ENCODE results near the gene MAP2. TPM values are rescaled to one million over a fixed set of nuclear protein-coding genes. Genes with fewer than 3 reads are reported as not detected.

MAP2 gene
- total and polyA plus RNA-seq, 9 donors, result 5.4 to 23.9 (median 9.6) TPM

DNA sequence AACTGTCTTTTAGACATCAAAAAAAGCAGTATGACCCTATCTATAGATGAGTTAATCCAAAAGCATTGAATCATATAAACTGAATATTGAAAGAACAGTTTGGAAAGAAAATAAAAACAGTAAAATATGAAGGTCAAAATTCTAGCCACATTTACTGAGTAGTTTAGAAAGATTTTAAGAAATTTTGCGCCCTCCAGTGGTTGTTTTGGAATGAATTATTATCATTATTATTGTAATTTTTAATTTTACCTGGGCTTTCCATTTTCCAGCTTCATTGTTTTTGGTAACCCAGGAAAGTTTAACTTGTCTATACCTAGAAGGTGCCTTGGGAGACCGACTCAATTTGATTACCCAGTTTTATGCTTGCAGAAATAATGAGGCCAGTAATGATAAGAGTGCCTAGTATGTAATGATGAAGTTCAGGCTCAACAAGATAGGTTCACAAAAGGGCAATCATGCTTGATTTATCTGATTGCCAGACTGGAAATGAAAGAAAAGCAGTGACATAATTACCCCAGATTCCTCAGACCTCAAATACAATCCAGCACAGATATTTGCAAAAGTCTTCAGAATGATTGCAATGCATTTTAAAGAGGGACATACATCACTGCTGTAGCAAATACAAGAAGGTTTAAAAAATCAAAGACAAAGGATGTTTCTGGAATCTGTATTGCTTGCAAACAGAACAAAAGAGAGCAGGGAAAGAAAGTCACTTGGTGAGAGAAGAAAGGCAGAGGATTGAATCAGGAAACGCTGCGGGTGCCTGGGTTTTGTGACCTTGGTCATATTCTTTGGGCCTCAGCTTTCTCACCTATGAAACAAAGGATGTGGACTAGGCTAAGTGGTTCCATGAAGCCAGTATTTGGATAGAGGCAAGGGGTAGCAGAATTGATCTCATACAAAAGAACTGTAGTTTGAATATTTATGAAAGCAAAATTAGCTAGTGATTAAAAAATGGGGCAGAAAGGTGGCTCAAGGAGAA lies 153.8 kb downstream of the MAP2 start:
- no peaks in the 10 kb centered on the region for H3K9me3 ChIP-seq
- 70 to 75% (median 72%) methylated on average over 4 of the region's 4 CpGs for WGBS, 3 donors
- H3K4me1 ChIP-seq (ENCODE audit: insufficient read depth), result no peaks in the 10 kb centered on the region
- intact Hi-C loops (cut with DNase I), result no loop called here
- DNase-seq, result no peak
- no peak overlapping the region for H3K4me3 ChIP-seq
- no peaks in the 10 kb centered on the region for H3K27me3 ChIP-seq
- TF ChIP-seq EP300 (IDR thresholded peaks at IDR 0.05), result no peak
- no peak overlapping the region for H3K27ac ChIP-seq
- no peaks in the 10 kb centered on the region for H3K36me3 ChIP-seq

DNA sequence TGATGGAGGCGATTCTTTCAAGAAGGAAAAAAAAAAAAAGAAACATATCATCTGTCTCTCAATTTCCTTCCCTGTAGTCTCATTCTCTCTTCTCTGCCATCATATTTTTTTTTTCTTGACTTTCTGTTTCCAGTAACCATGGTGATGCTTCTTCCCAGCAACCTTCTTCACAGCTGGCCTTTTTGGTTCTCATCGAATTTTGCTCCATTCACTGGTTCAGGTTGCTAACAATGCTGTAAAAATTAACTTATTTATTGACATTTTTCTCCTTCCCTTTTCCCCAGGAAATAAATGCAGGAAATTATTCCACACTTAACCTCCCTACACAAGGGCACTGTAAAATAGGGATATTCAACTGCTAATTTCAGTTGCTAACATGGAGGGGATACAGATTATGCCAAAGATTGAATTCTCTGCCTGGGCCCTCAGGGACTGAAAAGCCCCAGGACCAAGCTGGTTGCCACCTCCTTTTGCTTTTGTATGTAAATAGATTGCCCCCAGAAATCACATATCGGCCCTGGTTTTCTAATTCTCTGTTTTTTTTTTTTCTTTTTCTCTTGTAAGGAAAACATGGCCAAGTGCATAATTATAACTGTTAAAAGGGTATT lies 154.7 kb downstream of the MAP2 start:
- WGBS, 3 donors, result 65 to 78% (median 72%) methylated on average over 2 to 3 of the region's 3 CpGs
- intact Hi-C loops (cut with DNase I), result no loop called here
- DNase-seq, result no peak
- no peaks in the 10 kb centered on the region for H3K9me3 ChIP-seq
- no peak for TF ChIP-seq EP300 (IDR thresholded peaks at IDR 0.05)
- TF ChIP-seq, protein P1, sequence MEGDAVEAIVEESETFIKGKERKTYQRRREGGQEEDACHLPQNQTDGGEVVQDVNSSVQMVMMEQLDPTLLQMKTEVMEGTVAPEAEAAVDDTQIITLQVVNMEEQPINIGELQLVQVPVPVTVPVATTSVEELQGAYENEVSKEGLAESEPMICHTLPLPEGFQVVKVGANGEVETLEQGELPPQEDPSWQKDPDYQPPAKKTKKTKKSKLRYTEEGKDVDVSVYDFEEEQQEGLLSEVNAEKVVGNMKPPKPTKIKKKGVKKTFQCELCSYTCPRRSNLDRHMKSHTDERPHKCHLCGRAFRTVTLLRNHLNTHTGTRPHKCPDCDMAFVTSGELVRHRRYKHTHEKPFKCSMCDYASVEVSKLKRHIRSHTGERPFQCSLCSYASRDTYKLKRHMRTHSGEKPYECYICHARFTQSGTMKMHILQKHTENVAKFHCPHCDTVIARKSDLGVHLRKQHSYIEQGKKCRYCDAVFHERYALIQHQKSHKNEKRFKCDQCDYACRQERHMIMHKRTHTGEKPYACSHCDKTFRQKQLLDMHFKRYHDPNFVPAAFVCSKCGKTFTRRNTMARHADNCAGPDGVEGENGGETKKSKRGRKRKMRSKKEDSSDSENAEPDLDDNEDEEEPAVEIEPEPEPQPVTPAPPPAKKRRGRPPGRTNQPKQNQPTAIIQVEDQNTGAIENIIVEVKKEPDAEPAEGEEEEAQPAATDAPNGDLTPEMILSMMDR (IDR thresholded peaks at IDR 0.05), result no peak
- no peak for TF ChIP-seq POLR2A (IDR thresholded peaks at IDR 0.05)
- no peak overlapping the region for H3K27ac ChIP-seq
- no peaks in the 10 kb centered on the region for H3K27me3 ChIP-seq
- H3K4me3 ChIP-seq, result no peak overlapping the region
- H3K4me1 ChIP-seq (ENCODE audit: insufficient read depth), result no peaks in the 10 kb centered on the region
- no peaks in the 10 kb centered on the region for H3K36me3 ChIP-seq

DNA sequence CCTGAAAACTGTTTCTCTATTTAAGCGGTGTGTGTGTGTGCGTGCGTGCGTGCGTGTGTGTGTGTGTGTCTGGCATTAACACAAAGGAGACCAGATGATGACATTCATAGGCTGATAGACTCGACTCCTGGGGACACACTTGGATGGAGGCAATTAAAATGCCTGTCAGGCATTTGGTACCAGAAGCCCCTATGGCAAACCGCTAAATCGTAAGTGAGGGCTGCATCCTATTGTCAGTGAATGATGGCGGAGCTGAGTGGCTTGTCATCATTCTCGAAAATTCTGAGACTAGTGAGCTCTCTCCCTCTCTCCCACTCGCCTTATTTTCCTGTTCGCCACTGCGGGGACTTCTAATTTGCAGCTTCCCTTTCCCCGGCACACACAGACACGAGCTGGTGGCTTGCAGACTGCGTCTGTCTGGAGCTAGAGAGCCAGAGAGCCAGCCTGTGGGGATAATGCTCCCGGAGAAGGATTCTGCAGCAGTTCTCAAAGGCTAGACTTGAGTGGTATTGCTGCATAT lies 155.4 kb downstream of the MAP2 start:
- intact Hi-C loops (cut with DNase I), result no loop called here
- peak in 1 of 5 donors; percentile 16 for DNase-seq
- WGBS, 3 donors, result 43 to 47% (median 44%) methylated on average over 17 of the region's 17 CpGs
- Histone ChIP-seq H3K9me3 (no peaks in the 10 kb centered on the region), H3K4me1 (ENCODE audit: insufficient read depth) (no peaks in the 10 kb centered on the region), H3K27ac (no peak overlapping the region), H3K27me3 (no peaks in the 10 kb centered on the region), H3K36me3 (no peaks in the 10 kb centered on the region), H3K4me3 (no peak overlapping the region)
- TF ChIP-seq, protein P1 (IDR thresholded peaks at IDR 0.05), result no peak
- TF ChIP-seq POLR2A (IDR thresholded peaks at IDR 0.05) (no peak), EP300 (IDR thresholded peaks at IDR 0.05) (no peak)

DNA sequence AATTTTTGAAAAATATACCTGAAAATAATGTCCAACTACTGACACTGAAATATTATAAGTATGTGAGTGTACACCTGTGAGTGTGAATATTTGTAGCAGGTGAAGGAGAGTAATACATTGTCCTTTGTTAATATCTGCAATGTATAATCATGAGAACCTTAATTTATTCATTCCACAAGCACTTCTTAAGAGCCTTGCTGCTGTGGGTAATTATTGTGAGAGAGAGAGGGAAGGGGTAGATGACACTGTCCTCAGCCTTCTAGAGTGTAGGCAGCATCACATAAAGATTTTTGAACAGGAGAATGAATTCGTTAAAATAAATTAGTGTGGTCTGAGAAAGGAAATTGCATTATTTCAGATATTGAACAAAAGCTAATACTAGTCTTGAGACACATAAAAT lies 157.2 kb downstream of the MAP2 start:
- TF ChIP-seq EP300 (IDR thresholded peaks at IDR 0.05), result no peak
- no peak for TF ChIP-seq POLR2A (IDR thresholded peaks at IDR 0.05)
- TF ChIP-seq, protein P1 (IDR thresholded peaks at IDR 0.05), result no peak
- no peaks in the 10 kb centered on the region for H3K9me3 ChIP-seq
- H3K27me3 ChIP-seq, result no peaks in the 10 kb centered on the region
- WGBS, 3 donors, result 94 to 98% (median 95%) methylated on average over 1 of the region's 1 CpG
- no peak for DNase-seq
- no peak overlapping the region for H3K27ac ChIP-seq
- intact Hi-C loops (cut with DNase I), result no loop called here
- H3K4me3 ChIP-seq, result no peak overlapping the region
- no peaks in the 10 kb centered on the region for H3K4me1 ChIP-seq (ENCODE audit: insufficient read depth)
- no peaks in the 10 kb centered on the region for H3K36me3 ChIP-seq

All from ovary (tissue), 9 donors.